GM20000 (cell line): ENCODE results near the gene EXOC2.
"Not testable (repeated sequence)": the region's sequence is repeated elsewhere in the genome, so short reads cannot be mapped to it uniquely, and the experiment has no call there.

ENCODE experiments used
- DNase-seq: peaks from one replicate; pipeline ENCODE4 v3.0.0; 2012; ENCODE audit warnings: low spot score
- TF ChIP-seq, protein P1 (sequence below): IDR thresholded peaks from 2 replicates; pipeline ENCODE4 v1.5.1; 2012; ENCODE audit warnings: mild to moderate bottlenecking, control low read depth; ENCODE audit errors: extremely low read depth, missing control alignments

The EXOC2 gene

DNA sequence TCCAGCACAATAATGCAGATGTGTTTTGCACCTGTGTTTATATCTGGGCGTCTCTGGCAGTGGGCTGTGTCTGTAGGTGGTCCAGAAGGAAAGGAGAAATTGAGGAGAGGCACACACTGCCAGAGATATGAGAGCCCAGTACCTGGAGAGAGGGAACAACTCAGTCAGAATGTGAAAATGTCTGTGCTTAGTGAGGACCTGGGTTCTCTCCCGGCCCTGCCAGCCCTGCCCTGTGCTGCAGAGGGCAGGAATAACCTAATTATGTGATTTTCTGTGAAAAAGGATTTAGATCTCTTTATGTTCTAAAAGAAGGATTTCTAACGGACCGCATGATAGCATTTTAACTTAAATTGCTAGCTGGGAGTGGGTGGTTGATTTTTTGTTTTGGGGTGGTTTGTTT, 8.3 kb upstream of the EXOC2 start:
- TF ChIP-seq, protein P1, sequence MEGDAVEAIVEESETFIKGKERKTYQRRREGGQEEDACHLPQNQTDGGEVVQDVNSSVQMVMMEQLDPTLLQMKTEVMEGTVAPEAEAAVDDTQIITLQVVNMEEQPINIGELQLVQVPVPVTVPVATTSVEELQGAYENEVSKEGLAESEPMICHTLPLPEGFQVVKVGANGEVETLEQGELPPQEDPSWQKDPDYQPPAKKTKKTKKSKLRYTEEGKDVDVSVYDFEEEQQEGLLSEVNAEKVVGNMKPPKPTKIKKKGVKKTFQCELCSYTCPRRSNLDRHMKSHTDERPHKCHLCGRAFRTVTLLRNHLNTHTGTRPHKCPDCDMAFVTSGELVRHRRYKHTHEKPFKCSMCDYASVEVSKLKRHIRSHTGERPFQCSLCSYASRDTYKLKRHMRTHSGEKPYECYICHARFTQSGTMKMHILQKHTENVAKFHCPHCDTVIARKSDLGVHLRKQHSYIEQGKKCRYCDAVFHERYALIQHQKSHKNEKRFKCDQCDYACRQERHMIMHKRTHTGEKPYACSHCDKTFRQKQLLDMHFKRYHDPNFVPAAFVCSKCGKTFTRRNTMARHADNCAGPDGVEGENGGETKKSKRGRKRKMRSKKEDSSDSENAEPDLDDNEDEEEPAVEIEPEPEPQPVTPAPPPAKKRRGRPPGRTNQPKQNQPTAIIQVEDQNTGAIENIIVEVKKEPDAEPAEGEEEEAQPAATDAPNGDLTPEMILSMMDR = no peak
- DNase-seq = no peak

DNA sequence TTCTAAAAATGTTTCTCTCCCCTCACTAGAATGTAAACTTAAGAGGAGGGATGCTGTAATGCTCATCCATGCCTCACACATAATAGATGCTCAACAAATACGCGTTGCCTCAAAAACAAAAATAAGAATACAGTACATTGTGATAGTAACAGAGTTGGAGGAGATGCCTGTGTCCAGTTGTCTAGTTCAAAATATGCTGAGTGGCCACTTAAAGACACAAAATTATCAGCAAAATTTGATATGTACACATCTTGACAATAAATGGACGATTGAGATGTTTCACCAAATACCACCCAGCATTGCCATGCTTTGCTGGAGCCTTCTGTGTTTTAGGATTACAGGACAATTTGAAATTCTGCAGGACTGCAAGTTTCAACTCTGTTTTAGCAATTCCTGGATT, 7.6 kb upstream of the EXOC2 start:
- TF ChIP-seq, protein P1 = no peak

DNA sequence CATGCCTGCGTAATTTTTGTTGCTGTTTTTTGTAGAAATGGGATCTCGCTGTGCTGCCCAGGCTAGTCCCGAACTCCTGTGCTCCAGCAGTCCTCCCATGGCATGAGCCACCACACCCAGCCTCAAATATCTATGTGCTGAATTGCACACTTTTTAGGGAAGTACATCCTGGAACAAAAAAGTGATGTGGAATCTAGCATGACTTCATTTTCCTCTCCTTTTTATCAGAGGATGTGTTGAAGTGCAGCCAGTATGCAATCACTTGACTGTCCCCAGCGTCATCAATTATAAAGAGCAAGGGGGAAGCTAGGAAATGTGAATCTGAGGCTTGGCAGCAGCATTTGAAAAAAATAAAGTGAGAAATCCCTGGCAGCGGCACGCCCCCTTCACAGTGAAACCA, 6.4 kb upstream of the EXOC2 start:
- no peak for DNase-seq
- TF ChIP-seq, protein P1 = no peak

More for the DNA sequence above, 7.6 kb upstream of the EXOC2 start:
- DNase-seq = no peak

DNA sequence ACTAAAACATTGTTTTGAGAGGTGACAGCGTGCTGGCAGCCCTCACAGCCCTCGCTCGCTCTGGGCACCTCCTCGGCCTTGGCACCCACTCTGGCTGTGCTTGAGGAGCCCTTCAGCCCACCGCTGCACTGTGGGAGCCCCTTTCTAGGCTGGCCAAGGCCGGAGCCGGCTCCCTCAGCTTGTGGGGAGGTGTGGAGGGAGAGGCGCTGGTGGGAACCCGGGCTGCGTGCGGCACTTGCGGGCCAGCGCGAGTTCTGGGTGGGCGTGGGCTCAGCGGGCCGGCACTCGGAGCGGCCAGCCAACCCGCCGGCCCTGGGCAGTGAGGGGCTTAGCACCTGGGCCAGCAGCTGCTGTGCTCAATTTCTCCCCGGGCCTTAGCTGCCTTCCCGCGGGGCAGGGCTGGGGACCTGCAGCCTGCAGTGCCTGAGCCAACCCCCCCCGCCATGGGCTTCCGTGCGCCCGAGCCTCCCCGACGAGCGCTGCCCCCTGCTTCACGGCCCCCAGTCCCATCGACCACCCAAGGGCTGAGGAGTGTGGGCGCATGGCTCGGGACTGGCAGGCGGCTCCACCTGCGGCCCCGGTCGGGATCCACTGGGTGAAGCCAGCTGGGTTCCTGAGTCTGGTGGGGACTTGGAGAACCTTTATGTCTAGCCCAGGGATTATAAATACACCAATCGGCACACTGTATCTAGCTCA, 1.6 kb upstream of the EXOC2 start:
- DNase-seq = not testable (repeated sequence)

DNA sequence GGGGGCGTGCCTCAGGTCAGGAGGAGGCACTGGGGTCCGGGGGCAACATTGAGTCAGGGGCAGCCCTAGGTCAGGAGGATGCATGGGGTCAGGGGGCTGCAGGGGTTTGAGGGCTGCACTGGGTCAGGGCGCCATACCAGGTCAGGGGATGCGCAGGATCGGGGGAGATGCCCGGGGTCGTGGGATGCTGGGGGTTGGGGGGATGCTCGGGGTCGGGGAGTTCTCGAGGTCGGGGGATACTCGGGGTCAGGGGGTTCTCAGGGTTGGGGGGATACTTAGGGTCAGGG, 727 bp upstream of the EXOC2 start:
- TF ChIP-seq, protein P1 = no peak

DNA sequence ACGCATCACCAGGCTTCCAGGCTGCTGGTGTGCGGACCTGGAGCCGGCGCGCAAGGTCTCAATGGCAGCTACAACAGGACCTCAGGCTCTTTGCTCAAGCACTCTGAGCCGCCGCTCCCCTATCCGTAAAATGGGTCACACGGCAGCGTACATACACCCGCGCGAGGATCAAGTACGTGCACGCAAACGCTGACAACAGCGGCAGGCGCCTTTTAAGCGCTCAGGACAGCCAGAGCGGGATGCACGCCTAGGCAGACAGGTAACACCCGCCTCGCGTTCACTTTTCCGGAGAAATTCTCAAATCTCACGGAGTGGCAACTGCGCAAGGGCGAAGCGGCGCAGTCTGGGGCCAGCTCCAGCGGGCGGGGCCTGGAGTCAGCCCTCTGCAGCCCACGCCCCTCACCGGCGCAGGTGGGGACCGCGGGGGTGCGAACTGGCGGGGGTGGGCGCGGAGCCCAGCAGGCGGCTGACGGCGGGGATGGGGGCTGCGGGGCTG, 535 bp downstream of the EXOC2 start:
- TF ChIP-seq, protein P1 = no peak
- DNase-seq = peak; percentile 81

More for the DNA sequence above, 727 bp upstream of the EXOC2 start:
- DNase-seq = no peak

DNA sequence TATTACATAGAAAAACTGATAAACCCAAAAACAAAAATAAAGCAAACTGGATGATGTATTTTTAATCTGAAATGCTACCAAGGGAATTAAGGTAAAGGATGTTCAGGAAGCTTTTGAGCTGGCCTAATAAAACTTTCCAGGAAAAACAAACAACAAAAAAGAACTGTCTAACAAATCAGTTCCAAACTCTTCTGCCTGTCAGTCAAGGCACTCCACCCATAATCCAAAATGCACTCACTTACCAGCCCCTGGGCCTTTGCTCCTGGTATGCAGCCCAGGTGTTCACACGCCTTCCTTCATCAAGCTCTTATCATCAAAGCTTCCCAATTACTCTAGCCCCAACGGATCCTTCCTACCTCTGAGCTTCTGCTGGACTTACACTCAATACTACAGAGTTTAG, 3.7 kb downstream of the EXOC2 start:
- no peak for DNase-seq
- TF ChIP-seq, protein P1 = no peak

DNA sequence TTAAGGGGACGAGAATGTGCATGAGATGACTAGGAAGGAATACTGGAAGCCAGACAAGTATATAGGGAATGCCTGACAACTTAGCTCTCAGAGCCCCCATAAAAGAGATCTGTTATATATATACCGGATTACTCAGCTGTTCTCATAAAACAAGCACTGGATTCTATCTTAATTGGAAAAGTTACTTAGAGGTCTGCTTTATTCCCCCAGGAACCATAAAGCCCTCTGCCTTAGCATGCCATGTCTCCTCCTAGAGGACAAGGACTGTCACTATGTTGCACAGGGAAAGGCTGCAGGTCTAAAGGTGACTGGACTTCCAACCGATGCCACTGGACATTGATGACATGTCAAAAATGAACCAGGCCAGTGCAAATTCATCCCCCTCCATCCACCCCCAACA, 6.4 kb downstream of the EXOC2 start:
- TF ChIP-seq, protein P1 = peak; percentile 31
- DNase-seq = no peak
